Activated CD8-positive, alpha-beta memory T cell treated with anti-CD3 and anti-CD28 coated beads, Interleukin-2, amount 10 ng/mL, durations not matched to agents 7 days and 5 days (primary cell): ENCODE data around the gene PTX4. TPM values are rescaled to one million over a fixed set of nuclear protein-coding genes. Genes with fewer than 3 reads are reported as not detected.

Experiments used
- ATAC-seq: fragments of 150-1000 bp; cut with Tn5 transposase; one replicate; pipeline ENCODE4 v1.10.0; 2021; ENCODE audit warnings: moderate library complexity
- CTCF ChIA-PET: fragments of 350-600 bp; sonication (Branson Sonifier 250); formaldehyde crosslinking; loops from one replicate; lab custom pipeline; 2021; ENCODE audit warnings: antibody characterized with exemption; lab: Charles Lee
- DNase-seq: peaks from one replicate; pipeline ENCODE4 v3.0.0-alpha.2; 2020
- H3K27ac Mint-ChIP-seq: one replicate; pipeline ENCODE4 v1.8.0; 2021; ENCODE audit warnings: mild to moderate bottlenecking, mixed read lengths
- H3K27me3 Mint-ChIP-seq: one replicate; pipeline ENCODE4 v1.8.0; 2021; ENCODE audit warnings: mixed read lengths
- H3K36me3 Mint-ChIP-seq: one replicate; pipeline ENCODE4 v1.8.0; 2021; ENCODE audit warnings: mild to moderate bottlenecking, mixed read lengths
- H3K4me1 Mint-ChIP-seq: one replicate; pipeline ENCODE4 v1.8.0; 2021; ENCODE audit warnings: mixed read lengths
- H3K4me3 Mint-ChIP-seq: one replicate; pipeline ENCODE4 v1.8.0; 2021; ENCODE audit warnings: mild to moderate bottlenecking, moderate library complexity, mixed read lengths
- H3K9me3 Mint-ChIP-seq: one replicate; pipeline ENCODE4 v1.8.0; 2022; ENCODE audit warnings: low read depth, mixed read lengths
- total RNA-seq, 2 experiments: library from RNA; stranded (reverse); gene quantifications; one replicate each; pipeline ENCODE4 v1.2.3, GENCODE V29; 2021

PTX4 gene
- total RNA-seq, 2 experiments from 2014 or later: not detected

DNA sequence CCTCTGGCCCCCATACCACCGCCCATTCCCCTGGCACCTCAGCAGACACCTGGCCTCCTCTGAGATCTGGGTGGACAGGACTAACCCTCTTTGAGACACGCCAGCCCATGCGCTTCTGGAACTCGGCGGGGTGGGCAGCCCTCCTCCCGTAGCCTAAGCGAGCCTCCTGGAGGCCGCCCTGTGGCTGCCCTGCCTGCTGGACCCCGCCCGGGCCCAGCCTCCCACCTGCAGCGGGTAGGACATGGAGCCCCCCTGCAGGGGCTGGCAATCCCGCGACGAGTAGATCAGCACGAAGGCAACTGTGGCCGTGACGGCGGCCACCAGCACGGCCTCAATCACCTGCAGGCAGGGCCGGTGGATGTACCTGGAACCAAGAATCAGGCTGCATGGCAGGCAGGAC is 36.2 kb downstream of the PTX4 start:
- Mint-ChIP-seq H3K27ac (no peak overlapping the region), H3K4me3 (no peak overlapping the region), H3K4me1 (peaks cover 10% of the 10 kb centered on the region), H3K27me3 (no peaks in the 10 kb centered on the region), H3K9me3 (no peaks in the 10 kb centered on the region), H3K36me3 (no peaks in the 10 kb centered on the region)
- ATAC-seq (no peak), DNase-seq (no peak)
- CTCF ChIA-PET: no interaction called here

DNA sequence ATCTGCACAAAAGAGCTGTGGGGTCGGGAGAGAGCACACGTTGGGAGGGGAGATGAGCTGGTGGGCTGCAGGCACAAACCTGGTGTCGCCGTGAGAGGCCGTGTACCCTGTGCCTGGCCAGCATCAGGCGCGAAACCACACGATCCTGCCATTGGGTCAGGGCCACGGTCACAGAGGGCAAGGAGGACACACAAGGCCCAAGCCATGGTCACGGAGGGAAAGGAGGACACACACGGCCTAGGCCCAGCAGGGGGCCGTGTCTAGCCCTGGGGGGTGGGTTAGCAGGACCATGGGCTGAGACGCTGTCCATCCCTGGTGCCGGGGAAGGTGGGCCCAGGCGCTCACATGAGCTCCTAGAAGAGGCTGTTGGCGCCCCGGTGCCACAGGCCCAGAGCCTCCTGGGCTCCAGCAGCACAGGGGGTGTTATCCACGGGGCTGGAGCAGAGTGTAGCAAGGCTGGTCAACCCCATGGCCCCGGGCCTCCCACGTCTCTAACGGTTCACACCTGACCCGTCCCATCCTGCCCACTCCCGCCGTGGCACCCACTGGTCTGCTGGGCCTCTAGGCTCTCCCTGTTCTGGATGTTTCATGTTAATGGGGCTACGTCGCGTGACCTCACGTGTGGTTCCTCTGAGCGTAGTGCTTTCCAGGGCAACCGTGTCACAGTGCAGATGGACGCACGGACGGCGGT is 36.9 kb downstream of the PTX4 start:
- Mint-ChIP-seq H3K9me3 (no peaks in the 10 kb centered on the region), H3K4me3 (no peak overlapping the region), H3K4me1 (peaks cover 10% of the 10 kb centered on the region), H3K36me3 (no peaks in the 10 kb centered on the region), H3K27me3 (no peaks in the 10 kb centered on the region), H3K27ac (no peak overlapping the region)
- DNase-seq: no peak
- CTCF ChIA-PET: no interaction called here
- no peak for ATAC-seq

DNA sequence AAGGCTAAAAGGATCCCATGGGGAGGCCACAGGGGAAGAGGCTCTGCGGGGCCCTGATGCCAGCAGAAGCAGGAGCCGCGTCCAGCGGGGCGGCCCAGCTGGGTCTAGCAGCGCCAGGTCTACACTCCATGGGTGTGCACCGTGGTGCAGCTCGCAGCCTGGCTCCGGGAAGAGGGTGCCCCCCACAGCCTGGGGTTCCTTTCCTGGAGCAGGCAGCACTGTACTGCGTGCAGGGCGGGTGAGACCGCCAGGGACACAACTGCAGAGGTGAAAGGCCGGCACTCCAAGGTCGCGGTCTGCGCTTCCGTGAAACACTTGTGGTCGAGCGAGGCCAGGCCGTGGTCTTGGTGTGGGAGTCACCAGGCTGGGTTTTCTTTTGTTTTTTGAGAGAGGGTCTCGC is 37.9 kb downstream of the PTX4 start:
- Mint-ChIP-seq H3K9me3 (no peaks in the 10 kb centered on the region), H3K36me3 (no peaks in the 10 kb centered on the region), H3K27me3 (no peaks in the 10 kb centered on the region), H3K4me3 (no peak overlapping the region), H3K4me1 (peaks cover 10% of the 10 kb centered on the region), H3K27ac (no peak overlapping the region)
- no peak for DNase-seq
- ATAC-seq: no peak
- CTCF ChIA-PET: no interaction called here

GRCh38 chr16:1450218-1450617 is 38.5 kb downstream of the PTX4 start:
- no peaks in the 10 kb centered on the region for H3K27me3 Mint-ChIP-seq
- no peak overlapping the region for H3K27ac Mint-ChIP-seq

DNA sequence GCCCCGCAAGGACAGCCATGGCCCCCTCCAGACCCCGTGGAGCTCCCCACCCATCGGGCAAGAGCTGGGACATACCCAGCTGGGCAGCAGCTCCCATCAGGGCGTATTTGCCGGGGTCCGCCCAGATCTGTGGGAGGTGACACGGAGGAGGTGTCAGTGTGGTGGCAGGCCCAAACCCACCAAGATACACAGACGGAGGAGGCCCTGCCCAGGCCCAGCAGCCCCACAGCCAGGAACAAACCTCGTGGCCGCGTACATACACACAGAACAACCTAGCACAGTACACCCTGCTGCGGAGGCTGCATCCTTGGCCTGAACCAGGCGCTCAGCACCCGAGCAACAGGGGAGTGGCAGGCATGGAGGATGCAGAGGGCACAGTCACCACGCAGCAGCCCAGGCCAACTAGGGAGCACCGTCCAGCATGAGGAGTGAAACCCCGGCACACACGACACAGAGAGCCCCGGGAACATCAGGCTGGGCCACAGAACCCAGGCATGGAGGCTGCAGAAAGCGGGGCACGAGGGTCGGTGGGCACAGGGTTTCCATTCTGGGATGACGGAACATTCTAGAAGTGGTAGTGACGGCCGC is 39.4 kb downstream of the PTX4 start:
- Mint-ChIP-seq H3K27ac (no peak overlapping the region), H3K27me3 (no peaks in the 10 kb centered on the region), H3K9me3 (no peaks in the 10 kb centered on the region), H3K36me3 (no peaks in the 10 kb centered on the region), H3K4me1 (peaks cover 9% of the 10 kb centered on the region), H3K4me3 (no peak overlapping the region)
- CTCF ChIA-PET: no interaction called here
- no peak for ATAC-seq
- no peak for DNase-seq

More at GRCh38 chr16:1450218-1450617, 38.5 kb downstream of the PTX4 start:
- no peaks in the 10 kb centered on the region for H3K9me3 Mint-ChIP-seq
- peaks cover 10% of the 10 kb centered on the region for H3K4me1 Mint-ChIP-seq
- ATAC-seq: no peak
- CTCF ChIA-PET: no interaction called here
- H3K4me3 Mint-ChIP-seq: no peak overlapping the region
- no peak for DNase-seq
- no peaks in the 10 kb centered on the region for H3K36me3 Mint-ChIP-seq

DNA sequence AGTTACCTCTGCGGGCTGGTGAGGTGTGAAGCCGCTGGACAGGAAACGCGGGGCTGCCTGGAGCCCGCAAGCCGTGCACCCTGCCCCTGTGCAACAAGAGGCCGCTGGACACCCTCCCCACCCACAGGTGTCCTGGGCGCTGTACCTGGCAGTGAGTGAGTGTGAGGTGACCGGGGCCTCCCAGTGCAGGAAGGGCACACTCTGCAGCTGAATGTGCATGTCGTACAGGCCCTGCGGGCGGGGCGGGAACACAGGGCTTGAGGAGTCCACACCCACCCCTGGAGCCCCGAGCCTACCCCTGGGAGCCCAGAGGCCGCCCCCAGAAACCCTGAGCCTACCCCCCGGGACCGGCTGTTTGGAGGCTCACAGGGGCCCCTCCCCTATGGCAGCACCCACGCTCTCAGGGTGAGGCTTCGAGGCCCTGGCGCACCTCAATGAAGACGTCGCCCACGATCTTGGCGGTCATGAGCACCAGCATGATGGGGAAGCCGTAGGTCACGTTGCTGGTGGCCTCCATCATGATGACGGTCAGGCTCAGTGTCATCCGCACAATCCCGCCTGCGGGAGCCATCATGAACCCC is 40.1 kb downstream of the PTX4 start:
- no peak overlapping the region for H3K4me3 Mint-ChIP-seq
- CTCF ChIA-PET: no interaction called here
- no peak overlapping the region for H3K27ac Mint-ChIP-seq
- H3K9me3 Mint-ChIP-seq: no peaks in the 10 kb centered on the region
- DNase-seq (no peak), ATAC-seq (no peak)
- peaks cover 3% of the 10 kb centered on the region for H3K4me1 Mint-ChIP-seq
- no peaks in the 10 kb centered on the region for H3K36me3 Mint-ChIP-seq
- H3K27me3 Mint-ChIP-seq: no peaks in the 10 kb centered on the region

DNA sequence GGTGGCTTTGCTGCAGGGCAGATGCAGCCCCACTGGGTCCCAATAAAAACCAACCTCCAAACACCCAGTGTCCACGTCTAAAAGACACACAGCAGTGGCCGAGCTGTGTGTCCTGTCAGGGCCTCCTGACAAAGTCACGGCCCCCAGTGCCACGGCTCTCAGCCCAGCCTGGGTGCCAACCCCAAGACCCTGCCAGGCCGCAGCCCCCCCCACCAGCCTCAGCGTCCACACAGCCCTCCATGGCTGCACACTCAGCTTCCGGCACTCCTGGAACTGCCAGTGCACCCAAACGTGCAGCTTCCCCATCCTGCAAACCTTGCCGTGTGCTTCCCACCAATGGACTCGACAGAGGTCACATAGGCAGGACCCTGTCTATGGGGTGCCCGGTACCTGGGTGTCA is 40.8 kb downstream of the PTX4 start:
- Mint-ChIP-seq H3K36me3 (no peaks in the 10 kb centered on the region), H3K4me1 (no peaks in the 10 kb centered on the region), H3K4me3 (no peak overlapping the region), H3K27me3 (no peaks in the 10 kb centered on the region), H3K9me3 (no peaks in the 10 kb centered on the region), H3K27ac (no peak overlapping the region)
- CTCF ChIA-PET: no interaction called here
- ATAC-seq (no peak), DNase-seq (no peak)

GRCh38 chr16:1446296-1447080 is 42.3 kb downstream of the PTX4 start:
- Mint-ChIP-seq H3K9me3 (no peaks in the 10 kb centered on the region), H3K27me3 (no peaks in the 10 kb centered on the region), H3K4me1 (no peaks in the 10 kb centered on the region), H3K27ac (no peak overlapping the region), H3K4me3 (no peak overlapping the region), H3K36me3 (no peaks in the 10 kb centered on the region)
- DNase-seq (no peak), ATAC-seq (no peak)
- CTCF ChIA-PET: interaction anchor here (0.6 kb wide), 1 partner anchor 16 kb away, joined by 4 read pairs; no protein-coding TSS in a partner anchor

GRCh38 chr16:1445518-1446203 is 43.1 kb downstream of the PTX4 start:
- Mint-ChIP-seq H3K36me3 (no peaks in the 10 kb centered on the region), H3K27ac (no peak overlapping the region), H3K4me3 (no peak overlapping the region), H3K9me3 (no peaks in the 10 kb centered on the region), H3K4me1 (no peaks in the 10 kb centered on the region), H3K27me3 (no peaks in the 10 kb centered on the region)
- ATAC-seq (no peak), DNase-seq (no peak)
- CTCF ChIA-PET: interaction anchor here (0.6 kb wide), 1 partner anchor 17 kb away, joined by 4 read pairs; no protein-coding TSS in a partner anchor

DNA sequence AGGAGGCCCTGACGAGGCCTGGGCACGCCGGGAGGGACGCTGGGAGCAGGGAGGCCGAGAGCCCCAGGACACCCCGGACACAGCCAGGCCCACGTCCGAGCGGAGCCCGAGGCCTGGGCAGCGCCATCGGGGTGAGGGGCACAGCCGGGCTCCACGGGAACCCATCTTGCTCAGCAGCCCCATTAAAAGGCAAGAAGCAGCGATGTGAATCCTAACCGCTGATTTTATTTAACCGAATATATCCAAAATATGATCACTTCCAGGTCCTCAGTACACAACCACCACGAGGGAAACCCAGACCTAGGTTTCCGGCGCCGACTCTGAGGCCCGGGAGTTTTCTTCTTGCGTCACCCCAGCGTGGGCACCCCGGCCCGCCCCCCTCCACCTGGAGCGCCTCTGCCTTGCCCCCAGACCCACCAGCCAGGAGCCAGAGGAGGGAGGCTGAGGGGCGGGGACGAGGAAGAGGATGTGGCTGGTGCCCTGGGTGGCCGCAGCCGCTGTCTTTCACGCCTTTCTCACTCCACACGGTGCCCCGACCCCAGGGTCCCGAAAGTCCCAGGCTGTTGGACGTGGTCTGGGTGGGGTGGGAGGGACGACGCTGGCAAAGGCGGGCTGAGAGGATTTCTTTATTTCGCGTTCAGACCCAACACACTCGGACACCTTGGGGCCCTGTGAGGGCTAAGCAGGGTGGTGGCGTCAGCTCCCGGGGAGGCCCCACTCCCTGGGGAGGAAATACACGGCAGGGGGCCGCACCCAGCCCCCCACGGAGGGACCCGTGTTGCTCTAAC is 43.8 kb downstream of the PTX4 start:
- no peaks in the 10 kb centered on the region for H3K36me3 Mint-ChIP-seq
- no peaks in the 10 kb centered on the region for H3K4me1 Mint-ChIP-seq
- DNase-seq (no peak), ATAC-seq (no peak)
- CTCF ChIA-PET: no interaction called here
- no peak overlapping the region for H3K27ac Mint-ChIP-seq
- no peaks in the 10 kb centered on the region for H3K27me3 Mint-ChIP-seq
- no peaks in the 10 kb centered on the region for H3K9me3 Mint-ChIP-seq
- H3K4me3 Mint-ChIP-seq: no peak overlapping the region

- Mint-ChIP-seq H3K36me3 (no peaks in the 10 kb centered on the region), H3K27me3 (no peaks in the 10 kb centered on the region), H3K27ac (no peak within 1 kb of the TSS), H3K4me3 (no peak within 1 kb of the TSS), H3K4me1 (no peaks in the 10 kb centered on the region), H3K9me3 (no peaks in the 10 kb centered on the region)
- ATAC-seq (no peak), DNase-seq (no peak)
- CTCF ChIA-PET: no interaction called here
Observed at GRCh38 chr16:1443980-1444729, 44.6 kb downstream of the PTX4 start, which contains the start of gene CCDC154. CCDC154 (minus strand) TSS chr16:1444556; CDS start chr16:1444322, 234 bp downstream.

- no peak for DNase-seq
- no peak overlapping the region for H3K27ac Mint-ChIP-seq
- no peak overlapping the region for H3K4me3 Mint-ChIP-seq
- H3K9me3 Mint-ChIP-seq: no peaks in the 10 kb centered on the region
- no peaks in the 10 kb centered on the region for H3K27me3 Mint-ChIP-seq
- no peaks in the 10 kb centered on the region for H3K4me1 Mint-ChIP-seq
- CTCF ChIA-PET: no interaction called here
- ATAC-seq: no peak
- H3K36me3 Mint-ChIP-seq: no peaks in the 10 kb centered on the region
Observed at GRCh38 chr16:1443403-1443973, 45.3 kb downstream of the PTX4 start.
